Fibroblast of pulmonary artery (primary cell): ENCODE measurements around the gene ST3GAL3.

Source experiments
- DNase-seq: peaks from one replicate; pipeline ENCODE4 v3.0.0-alpha.2; 2010; ENCODE audit warnings: low read depth
- H3K4me3 ChIP-seq: replicated peaks from 2 replicates; pipeline ENCODE4 v1.5.1; 2011; ENCODE audit warnings: low read depth, mild to moderate bottlenecking, control low read depth, low read length, moderate library complexity
- CTCF ChIP-seq: IDR thresholded peaks from 2 replicates; pipeline ENCODE4 v1.5.1; 2011; ENCODE audit warnings: mild to moderate bottlenecking, control low read depth, low read length, inconsistent platforms; ENCODE audit errors: missing control alignments

ST3GAL3 gene

GRCh38 chr1:43699281-43699680 lies 8.1 kb upstream of the ST3GAL3 start:
- H3K4me3 ChIP-seq = no peak overlapping the region
- no peak for DNase-seq
- TF ChIP-seq CTCF = no peak

- no peak for DNase-seq
- no peak for TF ChIP-seq CTCF
- no peak overlapping the region for H3K4me3 ChIP-seq
Measured at GRCh38 chr1:43703836-43704235, 3.5 kb upstream of the ST3GAL3 start.

GRCh38 chr1:43704838-43705237 lies 2.5 kb upstream of the ST3GAL3 start:
- H3K4me3 ChIP-seq = no peak overlapping the region
- peak; percentile 39 for DNase-seq
- TF ChIP-seq CTCF = peak; percentile 28

- no peak for TF ChIP-seq CTCF
- no peak overlapping the region for H3K4me3 ChIP-seq
- no peak for DNase-seq
Measured at GRCh38 chr1:43705334-43705733, 2.0 kb upstream of the ST3GAL3 start.

GRCh38 chr1:43705982-43706597 lies 1.2 kb upstream of the ST3GAL3 start:
- no peak for TF ChIP-seq CTCF
- no peak overlapping the region for H3K4me3 ChIP-seq
- no peak for DNase-seq

- TF ChIP-seq CTCF = no peak
- DNase-seq = no peak
- H3K4me3 ChIP-seq = peak overlapping the region; percentile 79
Measured at GRCh38 chr1:43706598-43707189, 642 bp upstream of the ST3GAL3 start.

GRCh38 chr1:43708002-43708410 lies 670 bp downstream of the ST3GAL3 start:
- peak; percentile 50 for DNase-seq
- no peak for TF ChIP-seq CTCF

More at GRCh38 chr1:43708002-43708410, 670 bp downstream of the ST3GAL3 start:
- H3K4me3 ChIP-seq = peak overlapping the region; percentile 79
